HepG2 (cell line): Measurements from ENCODE around the gene PPM1F.

Source experiments
- EP300 ChIP-seq, 3 experiments: sonication (generic) in 1 of 3; formaldehyde crosslinking in 1 of 3; IDR thresholded peaks; 2 replicates each; pipeline versions ENCODE4 v1.5.1 to v1.6.1; 2011 to 2020; ENCODE audit warnings: low read depth in 2 of 3, low read length in 2 of 3, borderline replicate concordance in 1 of 3, improper control_type of control experiment in 1 of 3, mild to moderate bottlenecking in 1 of 3, missing genetic modification reagents in 1 of 3, moderate library complexity in 1 of 3
- NFIB ChIP-seq: sonication (generic); formaldehyde crosslinking; IDR thresholded peaks from 2 replicates; pipeline ENCODE4 v1.9.0; 2021; ENCODE audit warnings: missing genetic modification reagents, mild to moderate bottlenecking, borderline replicate concordance
- POLR2A ChIP-seq, 2 experiments: IDR thresholded peaks; 2 replicates each; pipeline ENCODE4 v1.6.1; 2011; ENCODE audit warnings: low read depth in 2 of 2, low read length in 2 of 2, mild to moderate bottlenecking in 1 of 2, moderate library complexity in 1 of 2; ENCODE audit not compliant: insufficient read depth in 1 of 2
- ZNF30 ChIP-seq: sonication (generic); formaldehyde crosslinking; IDR thresholded peaks from 2 replicates; pipeline ENCODE4 v1.5.0; 2020; ENCODE audit warnings: mild to moderate bottlenecking, missing genetic modification reagents
- ZNF766 ChIP-seq: sonication (generic); formaldehyde crosslinking; IDR thresholded peaks from 2 replicates; pipeline ENCODE4 v1.5.0; 2020; ENCODE audit warnings: missing genetic modification reagents, borderline replicate concordance
- TF ChIP-seq, protein P1 (sequence below): sonication (generic); formaldehyde crosslinking; IDR thresholded peaks from 2 replicates; pipeline ENCODE4 v1.8.1; 2023; ENCODE audit warnings: mild to moderate bottlenecking, missing genetic modification reagents

DNA sequence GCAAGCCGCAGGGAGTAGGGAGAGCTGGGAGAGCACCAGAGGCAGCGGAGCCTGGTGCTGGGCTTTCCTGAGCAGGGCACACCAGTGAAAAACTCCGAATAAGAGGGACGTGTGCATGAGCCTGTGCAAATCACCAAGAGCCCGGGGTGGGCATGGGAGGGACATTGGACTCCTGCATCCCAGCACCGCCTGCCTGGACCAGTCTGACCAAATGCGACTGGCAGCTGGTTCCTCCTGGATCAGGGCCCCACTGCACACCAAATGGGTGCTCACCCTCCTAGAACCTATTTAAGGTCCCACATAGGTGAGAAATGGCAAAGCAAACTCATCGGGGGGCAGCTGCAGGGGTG, 3.1 kb downstream of the PPM1F start:
- TF ChIP-seq, protein P1, sequence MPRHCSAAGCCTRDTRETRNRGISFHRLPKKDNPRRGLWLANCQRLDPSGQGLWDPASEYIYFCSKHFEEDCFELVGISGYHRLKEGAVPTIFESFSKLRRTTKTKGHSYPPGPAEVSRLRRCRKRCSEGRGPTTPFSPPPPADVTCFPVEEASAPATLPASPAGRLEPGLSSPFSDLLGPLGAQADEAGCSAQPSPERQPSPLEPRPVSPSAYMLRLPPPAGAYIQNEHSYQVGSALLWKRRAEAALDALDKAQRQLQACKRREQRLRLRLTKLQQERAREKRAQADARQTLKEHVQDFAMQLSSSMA (CRISPR knock-in tag) = no peak
- no peak for TF ChIP-seq ZNF766 (CRISPR knock-in tag)
- no peak for TF ChIP-seq POLR2A (IDR thresholded peaks at IDR 0.05; ENCODE audit: insufficient read depth in 1 of 2, low read depth in 2 of 2, low read length in 2 of 2)
- TF ChIP-seq ZNF30 (CRISPR knock-in tag) = no peak
- TF ChIP-seq EP300 (IDR thresholded peaks at IDR 0.05; ENCODE audit: low read depth in 2 of 2, low read length in 2 of 2) = no peak
- TF ChIP-seq EP300 (CRISPR knock-in tag; IDR thresholded peaks at IDR 0.05; ENCODE audit: borderline replicate concordance) = no peak
- no peak for TF ChIP-seq NFIB (CRISPR knock-in tag)
